HepG2 (cell line): Measurements from ENCODE around the gene MEGF10. TPM values are rescaled to one million over a fixed set of nuclear protein-coding genes. Genes with fewer than 3 reads are reported as not detected.

Experiments used
- ATAC-seq: fragments of 200-7000 bp; cut with Tn5 transposase; 3 replicates; pipeline ENCODE4 v1.9.1; 2020; ENCODE audit warnings: mild to moderate bottlenecking, moderate library complexity
- BruUV-seq: library from RNA; stranded (reverse); fragments of 400-500 nt; replicated peaks from 2 replicates; lab custom pipeline; 2021; lab: Mats Ljungman, UMichigan
- CTCF ChIA-PET: fragments of 300-600 bp; formaldehyde crosslinking; extraction: SDS; loops from one replicate; lab custom pipeline; 2021; ENCODE audit warnings: low total read pairs, inconsistent platforms, low intra/inter-chr PET ratio; lab: Yijun Ruan, JAX
- POLR2A ChIA-PET: fragments of 350-600 bp; sonication (Branson Sonifier 250); formaldehyde crosslinking; loops from one replicate; lab custom pipeline; 2020; ENCODE audit warnings: antibody characterized with exemption, inconsistent platforms; lab: Yijun Ruan, JAX
- DNase-seq: peaks from one replicate; pipeline ENCODE4 v3.0.0-alpha.2; 2015; ENCODE audit warnings: low spot score
- FAIRE-seq: peaks from 3 replicates; lab custom pipeline; 2011; peaks lifted over from hg19 to GRCh38; lab: Jason Lieb, UNC
- H2AFZ ChIP-seq: one replicate; pipeline ENCODE4 v1.6.1; 2011; ENCODE audit warnings: low read length, inconsistent platforms
- H3K27ac ChIP-seq: fragments of 300-600 bp; 3 replicates; pipeline ENCODE4 v1.8.0; 2011; ENCODE audit warnings: mixed run types, mild to moderate bottlenecking, mixed read lengths, low read length, inconsistent platforms; ENCODE audit not compliant: insufficient read depth; ENCODE audit errors: extremely low read length
- H3K27me3 ChIP-seq, 2 experiments: fragments of 200-600 bp in 1 of 2; 2 replicates in 1 of 2; 3 replicates in 1 of 2; pipeline versions ENCODE4 v1.6.0 to v1.8.0; 2011; ENCODE audit warnings: low read length in 2 of 2, mild to moderate bottlenecking in 2 of 2, moderate library complexity in 2 of 2, inconsistent platforms in 1 of 2; ENCODE audit not compliant: insufficient read depth in 2 of 2, control insufficient read depth in 1 of 2
- H3K36me3 ChIP-seq, 2 experiments: fragments of 200-600 bp in 1 of 2; replicated peaks in 1 of 2; 2 replicates in 1 of 2; 3 replicates in 1 of 2; pipeline versions ENCODE4 v1.5.1 to v1.8.0; 2011; ENCODE audit warnings: low read length in 2 of 2, inconsistent platforms in 1 of 2; ENCODE audit not compliant: insufficient read depth in 2 of 2, control insufficient read depth in 1 of 2
- H3K4me1 ChIP-seq: 2 replicates; pipeline ENCODE4 v1.5.1; 2012; ENCODE audit warnings: low read length, inconsistent platforms; ENCODE audit not compliant: insufficient read depth
- H3K4me2 ChIP-seq: 2 replicates; pipeline ENCODE4 v1.6.0; 2011; ENCODE audit warnings: low read depth, low read length, inconsistent platforms
- H3K4me3 ChIP-seq, 3 experiments: fragments of 200-600 bp in 1 of 3; sonication (generic), shearing (Covaris generic) in 1 of 3; replicated peaks in 1 of 3; 2 replicates each; pipeline ENCODE4 v1.5.1; 2011 to 2016; ENCODE audit warnings: low read length in 3 of 3, inconsistent platforms in 2 of 3, low read depth in 2 of 3, mild to moderate bottlenecking in 2 of 3, control low read depth in 1 of 3, mixed read lengths in 1 of 3; ENCODE audit not compliant: insufficient read depth in 1 of 3
- H3K79me2 ChIP-seq: one replicate; pipeline ENCODE4 v1.6.1; 2011; ENCODE audit warnings: low read length, inconsistent platforms; ENCODE audit not compliant: insufficient read depth
- H3K9ac ChIP-seq: 2 replicates; pipeline ENCODE4 v1.6.0; 2011; ENCODE audit warnings: mild to moderate bottlenecking, low read depth, low read length, inconsistent platforms; ENCODE audit not compliant: insufficient read depth
- H3K9me3 ChIP-seq: 2 replicates; pipeline ENCODE4 v1.5.1; 2012; ENCODE audit warnings: mild to moderate bottlenecking, low read length
- H4K20me1 ChIP-seq: 2 replicates; pipeline ENCODE4 v1.6.0; 2011; ENCODE audit warnings: inconsistent platforms, mild to moderate bottlenecking, low read length, moderate library complexity; ENCODE audit not compliant: insufficient read depth
- ATF1 ChIP-seq: IDR thresholded peaks from 2 replicates; pipeline ENCODE4 v1.6.1; 2016; ENCODE audit warnings: mild to moderate bottlenecking, control low read depth
- ATF4 ChIP-seq, 2 experiments: fragments of 450-650 bp in 1 of 2; sonication (generic) in 1 of 2; formaldehyde crosslinking; IDR thresholded peaks; 2 replicates each; pipeline versions ENCODE4 v1.5.0 to v1.8.0; 2020 to 2022; ENCODE audit warnings: mild to moderate bottlenecking in 1 of 2, missing genetic modification reagents in 1 of 2
- CREM ChIP-seq, 2 experiments: sonication (generic) in 1 of 2; formaldehyde crosslinking in 1 of 2; IDR thresholded peaks; 2 replicates each; pipeline versions ENCODE4 v1.4.0 to v1.6.1; 2016 to 2020; ENCODE audit warnings: antibody characterized with exemption in 1 of 2, mild to moderate bottlenecking in 1 of 2, missing genetic modification reagents in 1 of 2
- HDAC6 ChIP-seq: fragments of 200-600 bp; sonication (generic); IDR thresholded peaks from 2 replicates; pipeline ENCODE4 v1.7.0; 2017; ENCODE audit warnings: mild to moderate bottlenecking, antibody characterized with exemption, low read length, low read depth
- MAFK ChIP-seq, 2 experiments: IDR thresholded peaks in 1 of 2; conservative IDR thresholded peaks in 1 of 2; 2 replicates each; pipeline ENCODE4 v1.6.1; 2011; ENCODE audit warnings: improper control_type of control experiment in 2 of 2, low read length in 2 of 2
- PRPF4 ChIP-seq: fragments of 200-400 bp; formaldehyde crosslinking; IDR thresholded peaks from 2 replicates; pipeline ENCODE4 v1.6.1; 2016; ENCODE audit warnings: low read length, low read depth; ENCODE audit not compliant: poor library complexity, severe bottlenecking
- ZBTB1 ChIP-seq: sonication (generic); formaldehyde crosslinking; IDR thresholded peaks from 2 replicates; pipeline ENCODE4 v1.4.0; 2020; ENCODE audit warnings: missing genetic modification reagents, borderline replicate concordance
- ZIK1 ChIP-seq: sonication (generic); formaldehyde crosslinking; IDR thresholded peaks from 2 replicates; pipeline ENCODE4 v1.5.0; 2020; ENCODE audit warnings: mild to moderate bottlenecking, low read depth, missing genetic modification reagents, borderline replicate concordance
- ZNF160 ChIP-seq: sonication (generic); formaldehyde crosslinking; IDR thresholded peaks from 2 replicates; pipeline ENCODE4 v1.8.0; 2022; ENCODE audit warnings: mild to moderate bottlenecking, inconsistent platforms, missing genetic modification reagents
- ZNF335 ChIP-seq: sonication (generic); formaldehyde crosslinking; IDR thresholded peaks from 2 replicates; pipeline ENCODE4 v1.4.0; 2020; ENCODE audit warnings: missing genetic modification reagents
- ZNF430 ChIP-seq: sonication (generic); formaldehyde crosslinking; IDR thresholded peaks from 2 replicates; pipeline ENCODE4 v1.9.0; 2021; ENCODE audit warnings: mild to moderate bottlenecking, missing genetic modification reagents
- WGBS: methylation state at CpG from one replicate; pipeline ENCODE4 v1.1.6; 2017; ENCODE audit warnings: low lambda C conversion rate; 5-methylcytosine and 5-hydroxymethylcytosine counted together
- in situ Hi-C: cut with HindIII; loops from 2 replicates; pipeline ENCODE4 v1.10.0; 2017; ENCODE audit warnings: low pct_unique_long_range_greater_than_20kb; ENCODE audit not compliant: extremely low pct_ligation_motif_present
- intact Hi-C: fragments of 100-400 bp; cut with micrococcal nuclease; formaldehyde crosslinking; loops from one replicate; pipeline ENCODE4 v1.10.0; 2022; ENCODE audit not compliant: unreplicated experiment
- polyA plus RNA-seq, 8 experiments: library from polyadenylated mRNA; depleted of rRNA in 3 of 8; stranded (reverse) in 7 of 8; unstranded in 1 of 8; fragments of >200 nt; fragmentation: Illumina TruSeq in 4 of 8; extraction: Trizol in 4 of 8; gene quantifications; 2 replicates each; pipeline versions ENCODE4 v1.2.1 to v1.2.3, GENCODE V29; 2011 to 2016; ENCODE audit warnings: low read depth in 4 of 8, missing spikeins in 1 of 8, mixed read lengths in 1 of 8; ENCODE audit not compliant: insufficient read depth in 1 of 8
- total RNA-seq, 5 experiments: library from RNA; depleted of rRNA; stranded (reverse); fragments of >200 nt; fragmentation: Illumina TruSeq; extraction: Trizol; gene quantifications; 2 replicates each; pipeline ENCODE4 v1.2.3, GENCODE V29; 2016; ENCODE audit warnings: low read depth in 1 of 5

Gene MEGF10
- total and polyA plus RNA-seq, 2 of the 13 experiments (the other 11 are each of a cell fraction or from before 2014, with no cell fraction given): not detected

- H3K27ac ChIP-seq: no peak overlapping the region
- POLR2A ChIA-PET: no interaction called here
- CTCF ChIA-PET: no interaction called here
- H3K4me2 ChIP-seq: no peak overlapping the region
- intact Hi-C loops: no loop called here
- no peak overlapping the region for H3K9ac ChIP-seq
- BruUV-seq: no TSS peak
- H3K9me3 ChIP-seq: no peaks in the 10 kb centered on the region
- in situ Hi-C loops: no loop called here
- no peak for FAIRE-seq
- no peaks in the 10 kb centered on the region for H3K36me3 ChIP-seq
- H2AFZ ChIP-seq: no peak overlapping the region
- 54% methylated on average over 8 of the region's 8 CpGs for WGBS
- H3K4me1 ChIP-seq: no peaks in the 10 kb centered on the region
- H3K4me3 ChIP-seq: no peak overlapping the region
- H3K27me3 ChIP-seq: no peaks in the 10 kb centered on the region
- H3K79me2 ChIP-seq: no peaks in the 10 kb centered on the region
- ATAC-seq: no peak
- no peak for DNase-seq
- no peak for TF ChIP-seq CREM (IDR thresholded peaks at IDR 0.05)
- no peak for TF ChIP-seq CREM (CRISPR knock-in tag; IDR thresholded peaks at IDR 0.05)
- TF ChIP-seq MAFK (conservative IDR thresholded peaks at IDR 0.05 in 1 of 2, IDR thresholded peaks at IDR 0.05 in 1 of 2; ENCODE audit: low read length in 2 of 2): 0 out of 4 replicates have a peak, but pooled peaks of 1 of the 2 experiments have one; percentile 14
- no peak for TF ChIP-seq ZNF430 (CRISPR knock-in tag)
- no peaks in the 10 kb centered on the region for H4K20me1 ChIP-seq
Observed at GRCh38 chr5:127377651-127378050, 87.1 kb downstream of the MEGF10 start.

DNA sequence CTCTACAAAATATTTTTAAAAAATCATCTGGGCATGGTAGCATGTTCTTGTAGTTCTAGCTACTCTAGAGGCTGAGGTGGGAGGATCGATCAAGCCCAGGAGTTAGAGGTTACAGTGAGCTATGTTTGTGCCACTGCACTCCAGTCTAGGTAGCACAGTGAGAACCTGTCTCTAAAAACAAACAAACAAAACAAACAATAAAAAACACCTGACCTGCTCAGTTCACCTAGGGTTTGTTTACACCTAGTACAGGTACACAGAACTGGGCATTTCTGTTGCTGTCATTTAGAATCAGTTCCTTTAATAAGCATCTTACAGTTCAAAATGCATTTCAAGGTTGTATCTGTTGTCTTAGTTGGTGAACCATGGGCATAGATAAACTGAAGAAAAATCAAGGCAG lies 95.3 kb downstream of the MEGF10 start:
- CTCF ChIA-PET: no interaction called here

More for the DNA sequence above, 95.3 kb downstream of the MEGF10 start:
- POLR2A ChIA-PET: no interaction called here
- no peaks in the 10 kb centered on the region for H3K79me2 ChIP-seq
- H2AFZ ChIP-seq: no peak overlapping the region
- intact Hi-C loops: no loop called here
- WGBS: 21% methylated on average over 1 of the region's 1 CpG
- H3K4me3 ChIP-seq: no peak overlapping the region
- no peak overlapping the region for H3K9ac ChIP-seq
- no peak overlapping the region for H3K27ac ChIP-seq
- H3K4me2 ChIP-seq: no peak overlapping the region
- no peaks in the 10 kb centered on the region for H3K36me3 ChIP-seq
- TF ChIP-seq HDAC6 (no peak), ZNF335 (CRISPR knock-in tag) (no peak), ATF1 (CRISPR knock-in tag) (no peak), ZBTB1 (CRISPR knock-in tag) (no peak), PRPF4 (no peak), ZIK1 (CRISPR knock-in tag) (no peak), ATF4 (CRISPR knock-in tag; IDR thresholded peaks at IDR 0.05) (no peak), ZNF160 (CRISPR knock-in tag) (no peak)
- no peak for FAIRE-seq
- H3K27me3 ChIP-seq: no peaks in the 10 kb centered on the region
- H3K4me1 ChIP-seq: no peaks in the 10 kb centered on the region
- no TSS peak for BruUV-seq
- no peaks in the 10 kb centered on the region for H3K9me3 ChIP-seq
- no peaks in the 10 kb centered on the region for H4K20me1 ChIP-seq
- ATAC-seq: no peak
- no peak for DNase-seq
- in situ Hi-C loops: no loop called here
